Retinal pigment epithelial cell (primary cell): ENCODE data around the gene RUSF1.

Experiments used
- DNase-seq: peaks from one replicate; pipeline ENCODE4 v3.0.0-alpha.2; 2010; ENCODE audit warnings: low read depth
- H3K4me3 ChIP-seq: 2 replicates; pipeline ENCODE4 v1.5.1; 2011; ENCODE audit warnings: mild to moderate bottlenecking, low read length, control low read depth, moderate library complexity
- TF ChIP-seq, protein P1 (sequence below): conservative IDR thresholded peaks from 2 replicates; pipeline ENCODE4 v1.5.1; 2011; ENCODE audit warnings: low read depth, low read length, control low read depth, inconsistent platforms

The RUSF1 gene

DNA sequence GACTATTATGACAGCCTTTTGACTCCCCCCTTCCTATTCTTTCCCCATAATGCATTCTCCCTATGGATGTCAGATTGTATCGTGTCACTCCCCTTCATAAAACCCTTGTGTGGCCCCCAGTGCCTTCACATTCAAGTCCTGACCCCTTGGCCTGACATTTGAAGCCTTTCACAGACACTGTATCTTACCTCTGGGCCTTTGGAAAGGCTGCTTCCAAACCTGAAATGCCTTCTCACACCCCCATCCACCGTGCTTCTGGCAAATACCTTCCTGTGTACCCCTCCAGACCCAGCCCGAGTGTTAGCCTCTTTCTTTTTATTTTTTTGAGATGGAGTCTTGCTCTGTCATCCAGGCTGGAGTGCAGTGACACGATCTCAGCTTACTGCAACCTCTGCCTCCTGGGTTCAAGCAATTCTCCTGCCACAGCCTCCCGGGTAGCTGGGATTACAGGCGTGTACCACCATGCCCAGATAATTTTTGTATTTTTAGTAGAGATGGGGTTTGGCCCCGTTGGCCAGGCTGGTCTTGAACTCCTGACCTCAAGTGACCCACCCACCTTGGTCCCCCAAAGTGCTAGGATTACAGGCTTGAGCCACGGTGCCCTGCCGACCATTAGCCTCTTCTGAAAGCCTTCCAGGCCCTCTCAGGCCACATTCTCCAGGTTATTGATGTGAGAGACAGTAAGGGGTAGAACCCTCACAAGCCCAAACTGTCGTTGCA is 46.8 kb downstream of the RUSF1 start:
- TF ChIP-seq, protein P1, sequence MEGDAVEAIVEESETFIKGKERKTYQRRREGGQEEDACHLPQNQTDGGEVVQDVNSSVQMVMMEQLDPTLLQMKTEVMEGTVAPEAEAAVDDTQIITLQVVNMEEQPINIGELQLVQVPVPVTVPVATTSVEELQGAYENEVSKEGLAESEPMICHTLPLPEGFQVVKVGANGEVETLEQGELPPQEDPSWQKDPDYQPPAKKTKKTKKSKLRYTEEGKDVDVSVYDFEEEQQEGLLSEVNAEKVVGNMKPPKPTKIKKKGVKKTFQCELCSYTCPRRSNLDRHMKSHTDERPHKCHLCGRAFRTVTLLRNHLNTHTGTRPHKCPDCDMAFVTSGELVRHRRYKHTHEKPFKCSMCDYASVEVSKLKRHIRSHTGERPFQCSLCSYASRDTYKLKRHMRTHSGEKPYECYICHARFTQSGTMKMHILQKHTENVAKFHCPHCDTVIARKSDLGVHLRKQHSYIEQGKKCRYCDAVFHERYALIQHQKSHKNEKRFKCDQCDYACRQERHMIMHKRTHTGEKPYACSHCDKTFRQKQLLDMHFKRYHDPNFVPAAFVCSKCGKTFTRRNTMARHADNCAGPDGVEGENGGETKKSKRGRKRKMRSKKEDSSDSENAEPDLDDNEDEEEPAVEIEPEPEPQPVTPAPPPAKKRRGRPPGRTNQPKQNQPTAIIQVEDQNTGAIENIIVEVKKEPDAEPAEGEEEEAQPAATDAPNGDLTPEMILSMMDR = no peak
- no peak for DNase-seq
- H3K4me3 ChIP-seq = no peak overlapping the region

DNA sequence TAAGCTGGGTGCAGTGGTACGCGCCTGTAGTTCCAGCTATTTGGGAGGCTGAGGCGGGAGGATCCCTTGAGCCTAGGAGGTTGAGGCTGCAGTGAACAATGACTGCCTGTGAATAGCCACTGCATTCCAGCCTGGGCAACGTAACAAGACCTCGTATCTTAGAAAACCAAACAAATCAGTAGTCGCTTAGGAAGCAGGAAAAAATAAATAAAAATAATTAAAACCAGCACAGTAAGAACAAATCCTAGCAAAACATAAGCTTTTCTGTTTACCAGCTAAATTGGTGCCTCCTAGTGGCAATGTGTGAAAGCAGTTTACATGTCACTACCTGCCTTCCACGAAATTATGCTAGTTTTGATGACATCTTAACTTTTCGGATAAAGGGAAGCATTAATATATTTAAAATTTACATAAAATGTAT is 47.6 kb downstream of the RUSF1 start:
- H3K4me3 ChIP-seq = peak overlapping the region; percentile 71
- TF ChIP-seq, protein P1 = peak; percentile 79
- no peak for DNase-seq

DNA sequence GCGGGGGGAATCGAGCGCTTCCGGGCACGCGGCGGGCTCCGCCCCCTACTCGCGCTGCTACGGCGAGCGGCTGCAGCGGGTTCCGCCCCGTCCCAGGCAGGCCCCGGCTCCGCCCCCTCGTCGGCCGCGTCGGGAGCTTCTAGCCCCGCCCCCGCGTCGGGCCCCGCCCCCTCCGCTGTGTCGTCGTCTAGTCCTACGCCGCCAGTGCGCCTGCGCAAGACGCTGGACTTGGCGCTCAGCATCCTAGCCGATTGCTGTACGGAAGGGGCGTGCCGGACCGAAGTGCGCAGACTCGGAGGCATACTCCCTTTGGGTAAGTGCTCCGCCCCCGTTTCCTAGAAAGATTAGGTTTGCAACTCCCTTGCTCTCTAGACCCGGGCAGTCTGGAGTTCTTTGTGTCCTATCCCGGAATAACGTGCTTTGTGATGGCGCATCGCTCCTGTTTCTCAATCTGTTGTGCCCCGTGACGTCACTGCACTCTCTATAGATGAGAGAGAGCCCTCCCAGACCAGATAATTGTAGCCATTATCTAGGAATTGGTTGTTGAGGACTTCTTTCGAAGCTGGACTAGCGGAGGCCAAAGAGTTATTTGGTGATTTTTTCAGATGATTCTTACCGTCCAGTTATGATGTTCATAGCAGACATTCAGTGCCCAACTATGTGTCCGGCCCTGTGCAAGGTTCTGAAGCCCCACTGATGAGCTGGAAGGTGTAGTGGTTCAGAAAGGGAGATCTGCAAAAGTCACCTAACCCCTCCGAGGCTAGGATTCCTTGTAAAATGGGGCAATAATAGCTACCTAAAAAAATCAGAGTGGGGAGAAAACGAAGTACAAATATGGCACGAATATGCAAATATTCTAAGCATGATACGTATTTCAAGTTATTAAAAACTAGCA is 48.3 kb downstream of the RUSF1 start:
- peak; percentile 91 for DNase-seq
- H3K4me3 ChIP-seq = peak overlapping the region; percentile 71
- TF ChIP-seq, protein P1 = no peak

DNA sequence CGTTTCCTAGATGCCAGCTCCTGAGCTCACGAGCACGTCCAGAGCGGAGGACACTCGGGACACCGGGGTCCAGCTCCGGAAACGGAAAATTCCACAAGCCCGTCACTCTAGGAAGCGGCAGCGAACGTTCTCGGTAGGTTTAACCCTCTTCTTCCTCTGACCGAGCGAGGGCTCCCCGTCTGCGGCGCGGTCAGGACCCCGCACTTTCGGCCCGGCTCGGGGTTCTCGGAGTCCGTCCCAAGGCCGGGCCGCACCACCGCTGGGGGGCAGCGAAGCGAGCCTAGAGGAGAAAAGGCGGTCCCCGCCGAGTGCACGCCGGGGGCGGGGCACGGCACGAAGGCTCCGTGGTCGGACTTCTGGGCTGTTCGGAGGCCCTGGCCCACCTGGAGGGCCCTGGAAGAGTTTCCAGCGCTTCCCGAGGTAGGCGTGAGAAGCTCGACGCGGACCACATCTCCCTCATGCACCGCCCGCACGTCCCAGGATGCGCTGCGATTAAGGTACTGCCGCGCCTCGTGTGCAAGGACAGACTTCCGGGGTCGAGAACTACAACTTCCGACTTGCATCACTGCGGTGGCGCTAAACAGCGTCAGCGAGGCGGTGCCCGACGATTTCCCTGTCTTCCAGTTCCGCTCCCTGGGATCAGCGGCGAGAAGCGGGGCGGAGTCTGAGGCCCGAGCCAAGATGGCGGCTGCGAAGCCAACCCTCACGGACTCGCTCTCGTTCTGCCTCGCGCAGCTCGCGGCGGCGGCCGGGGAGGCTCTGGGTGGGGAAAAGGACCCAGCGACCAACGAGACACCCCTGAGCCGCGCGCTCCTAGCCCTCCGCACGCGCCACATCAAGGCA is 49.1 kb downstream of the RUSF1 start, which contains the start of gene ARMC5:
ARMC5 (plus strand) TSS at position 658 of the 843 bp plus-strand sequence; CDS start at position 682, 24 bp downstream.
- TF ChIP-seq, protein P1 = peak; percentile 53
- peak within 1 kb of the TSS; percentile 71 for H3K4me3 ChIP-seq
- peak; percentile 94 for DNase-seq

DNA sequence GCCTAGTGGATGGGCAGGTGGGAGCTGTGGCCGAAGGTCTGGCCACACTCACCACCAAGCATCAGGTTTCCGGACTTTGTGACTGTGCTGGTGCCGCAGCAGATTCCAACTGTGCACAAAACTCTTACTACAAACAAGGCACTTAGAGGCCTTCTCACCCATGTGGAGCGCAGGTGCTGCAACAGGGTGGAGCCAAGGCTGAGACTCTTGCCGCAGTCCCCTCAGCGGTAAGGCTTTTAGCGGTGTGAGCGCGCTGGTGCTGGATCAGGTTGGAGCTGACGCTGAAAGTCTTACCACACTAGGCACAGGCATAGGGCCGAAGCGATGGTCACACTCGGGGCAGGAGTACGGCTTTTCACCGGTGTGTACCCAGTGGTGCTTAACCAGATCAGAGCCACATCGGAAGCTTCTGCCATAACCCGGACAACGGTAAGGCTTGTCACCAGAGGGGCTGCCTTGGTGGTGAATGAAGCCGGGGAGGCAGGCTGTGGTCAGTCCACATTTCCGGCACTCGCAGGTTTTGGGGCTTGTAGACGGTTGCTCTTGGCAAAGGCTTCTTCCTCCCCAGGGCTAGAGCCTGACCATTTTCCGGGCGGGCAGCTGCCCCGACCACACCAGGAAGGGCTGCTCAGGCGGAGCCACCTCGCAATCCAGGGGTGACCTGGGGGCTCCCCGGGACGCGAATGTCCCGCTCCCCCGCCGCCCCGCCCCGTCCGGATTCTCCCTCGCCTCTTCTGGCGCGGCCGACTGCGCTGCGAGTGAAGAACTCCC is 49.9 kb downstream of the RUSF1 start:
- no peak for DNase-seq
- TF ChIP-seq, protein P1 = peak; percentile 30
- H3K4me3 ChIP-seq = peak overlapping the region; percentile 63

DNA sequence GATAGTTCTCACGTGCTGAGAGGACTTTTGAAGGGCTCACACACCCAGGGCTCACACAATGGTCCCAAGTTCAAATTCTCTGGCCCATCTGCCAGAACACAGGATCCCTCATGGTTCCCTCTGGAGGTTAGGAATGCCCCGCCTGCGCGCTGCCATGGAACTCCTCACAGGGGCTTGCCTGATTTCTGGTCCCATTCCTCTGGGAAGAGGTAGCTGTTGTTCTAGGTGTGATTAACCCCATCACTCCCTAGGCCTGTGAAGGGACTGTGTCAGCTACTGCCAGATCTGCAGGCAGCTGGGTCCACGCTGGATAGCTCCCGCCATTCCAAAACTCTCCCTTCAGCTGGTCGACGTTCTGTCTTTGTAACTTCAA is 51.2 kb downstream of the RUSF1 start:
- TF ChIP-seq, protein P1 = no peak
- no peak for DNase-seq
- H3K4me3 ChIP-seq = no peak overlapping the region
